GM10266 (cell line): ENCODE measurements around the gene VWA5B1.

Experiments
- DNase-seq: peaks from one replicate; pipeline ENCODE4 v3.0.0; 2012; ENCODE audit errors: extremely low spot score
- CTCF ChIP-seq: IDR thresholded peaks from 2 replicates; pipeline ENCODE4 v1.5.1; 2012; ENCODE audit warnings: mild to moderate bottlenecking, low read depth; ENCODE audit not compliant: control insufficient read depth, insufficient read depth; ENCODE audit errors: missing control alignments

Gene VWA5B1

DNA sequence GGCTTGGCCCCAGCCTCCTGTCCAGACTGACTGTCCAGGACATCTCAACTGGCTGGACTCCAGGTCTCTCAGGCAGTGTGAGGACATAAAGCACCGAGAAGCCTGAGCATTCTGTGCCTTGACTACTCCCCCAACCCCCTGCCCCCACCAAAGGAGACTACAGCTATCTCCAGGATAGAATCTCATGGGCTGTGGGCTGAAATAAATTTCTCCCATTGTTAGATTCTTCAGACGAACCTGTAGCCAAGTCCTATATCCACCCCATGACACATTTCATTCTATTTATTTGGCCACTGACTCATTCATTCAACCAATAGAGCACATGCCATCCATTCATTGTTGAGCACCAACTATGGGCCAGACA lies 11.4 kb downstream of the VWA5B1 start:
- no peak for DNase-seq
- TF ChIP-seq CTCF, result no peak

DNA sequence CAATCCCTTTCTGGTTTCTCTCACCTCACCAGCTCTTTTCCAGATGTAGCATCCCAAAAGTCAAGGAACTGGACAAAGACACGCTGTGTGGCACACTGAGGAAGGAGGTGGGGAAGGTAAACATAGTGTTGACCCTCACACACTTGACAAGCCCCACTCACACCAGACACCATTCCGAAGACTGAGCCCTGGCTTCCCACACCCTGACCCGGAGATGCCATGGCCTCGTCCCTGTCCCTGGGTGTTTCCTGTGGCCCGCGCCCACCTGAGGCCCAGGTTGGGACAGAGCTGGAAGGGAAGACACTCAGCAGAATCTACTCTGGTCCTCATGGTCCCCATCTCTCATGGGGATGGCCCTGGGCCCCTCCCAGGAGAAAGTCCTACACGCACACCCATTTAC lies 16.4 kb downstream of the VWA5B1 start:
- TF ChIP-seq CTCF, result no peak
- no peak for DNase-seq

GRCh38 chr1:20308569-20308968 lies 17.9 kb downstream of the VWA5B1 start:
- TF ChIP-seq CTCF, result no peak
- DNase-seq, result no peak

- DNase-seq, result no peak
- no peak for TF ChIP-seq CTCF
Measured at GRCh38 chr1:20311289-20311688, 20.6 kb downstream of the VWA5B1 start.

DNA sequence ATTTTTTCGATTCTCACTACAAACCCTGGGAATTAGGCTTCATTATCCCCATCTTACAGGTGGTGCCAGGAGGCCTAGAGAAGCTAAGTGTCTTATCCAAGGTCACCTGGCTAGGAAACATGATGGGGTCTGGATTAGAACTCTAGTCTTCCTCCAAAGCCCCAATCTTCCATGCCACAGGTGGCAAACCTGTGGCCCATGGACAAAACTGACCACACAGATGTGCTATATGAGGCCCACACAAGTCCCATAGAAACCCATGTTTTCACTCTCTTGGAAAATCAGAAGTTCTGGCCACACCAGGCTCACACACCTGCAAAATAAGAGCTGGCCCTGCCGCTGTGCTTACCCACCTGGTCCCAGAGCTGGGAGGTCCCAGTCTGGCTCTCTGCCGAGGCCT lies 21.6 kb downstream of the VWA5B1 start:
- no peak for DNase-seq
- no peak for TF ChIP-seq CTCF

DNA sequence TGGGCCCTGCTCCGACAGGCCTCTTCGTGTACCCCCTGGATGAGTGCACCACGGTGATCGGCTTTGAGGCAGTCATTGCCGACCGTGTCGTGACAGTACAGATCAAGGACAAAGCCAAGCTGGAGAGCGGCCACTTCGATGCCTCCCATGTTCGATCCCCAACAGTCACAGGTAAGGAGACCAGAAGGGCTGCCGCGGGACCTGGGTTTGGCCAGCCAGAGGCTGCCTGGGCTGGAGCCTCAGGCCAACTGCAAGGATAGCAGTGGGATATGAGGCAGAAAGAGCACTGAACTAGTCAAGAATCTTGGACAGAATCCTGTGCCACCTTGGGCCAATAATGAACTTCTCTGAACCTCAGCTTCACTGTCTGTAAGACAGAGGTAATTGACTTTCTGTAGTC lies 22.1 kb downstream of the VWA5B1 start:
- DNase-seq, result no peak
- TF ChIP-seq CTCF, result no peak

- TF ChIP-seq CTCF, result no peak
Measured at GRCh38 chr1:20317471-20317870, 26.8 kb downstream of the VWA5B1 start.

DNA sequence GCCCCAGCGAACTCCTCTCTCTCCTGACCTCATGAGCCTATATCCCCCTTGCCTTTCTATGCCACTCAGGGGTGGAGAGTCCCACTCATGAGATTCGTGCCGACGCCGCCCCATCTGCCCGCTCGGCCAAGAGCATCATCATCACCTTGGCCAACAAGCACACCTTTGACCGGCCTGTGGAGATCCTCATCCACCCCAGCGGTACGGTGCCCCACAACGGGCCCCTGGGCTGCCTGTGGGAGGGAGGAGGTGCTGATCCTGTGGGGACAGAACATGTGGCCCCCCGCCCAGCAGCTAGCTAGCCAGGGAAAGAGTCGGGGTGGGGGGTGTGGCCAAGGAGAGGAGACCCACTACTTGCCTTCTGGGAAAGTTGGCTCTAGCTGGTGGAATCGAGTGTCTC lies 27.8 kb downstream of the VWA5B1 start:
- TF ChIP-seq CTCF, result no peak
- no peak for DNase-seq

More at GRCh38 chr1:20317471-20317870, 26.8 kb downstream of the VWA5B1 start:
- no peak for DNase-seq
